BLaER1 (cell line): ENCODE measurements around the gene OR4C45.
"Not testable (repeated sequence)": the region's sequence is repeated elsewhere in the genome, so short reads cannot be mapped to it uniquely, and the experiment has no call there.

Experiments used
- H3K27ac ChIP-seq: shearing (Covaris generic); formaldehyde crosslinking; 2 replicates; pipeline ENCODE4 v1.8.1; 2022
- H3K27me3 ChIP-seq: shearing (Covaris generic); formaldehyde crosslinking; 2 replicates; pipeline ENCODE4 v1.8.1; 2022
- H3K36me3 ChIP-seq: shearing (Covaris generic); formaldehyde crosslinking; 2 replicates; pipeline ENCODE4 v1.8.1; 2022
- H3K4me1 ChIP-seq: shearing (Covaris generic); formaldehyde crosslinking; 2 replicates; pipeline ENCODE4 v1.8.1; 2022
- H3K4me2 ChIP-seq: shearing (Covaris generic); formaldehyde crosslinking; 2 replicates; pipeline ENCODE4 v1.8.1; 2022
- H3K4me3 ChIP-seq: shearing (Covaris generic); formaldehyde crosslinking; 2 replicates; pipeline ENCODE4 v1.8.1; 2022
- H3K9ac ChIP-seq: shearing (Covaris generic); formaldehyde crosslinking; 2 replicates; pipeline ENCODE4 v1.8.1; 2022
- H3K9me3 ChIP-seq: shearing (Covaris generic); formaldehyde crosslinking; 2 replicates; pipeline ENCODE4 v1.8.1; 2022
- H4K20me1 ChIP-seq: shearing (Covaris generic); formaldehyde crosslinking; 2 replicates; pipeline ENCODE4 v1.8.1; 2022
- Cebpa-rat ChIP-seq: shearing (Covaris generic); IDR thresholded peaks from 2 replicates; pipeline ENCODE4 v1.8.1; 2022

OR4C45 gene

DNA sequence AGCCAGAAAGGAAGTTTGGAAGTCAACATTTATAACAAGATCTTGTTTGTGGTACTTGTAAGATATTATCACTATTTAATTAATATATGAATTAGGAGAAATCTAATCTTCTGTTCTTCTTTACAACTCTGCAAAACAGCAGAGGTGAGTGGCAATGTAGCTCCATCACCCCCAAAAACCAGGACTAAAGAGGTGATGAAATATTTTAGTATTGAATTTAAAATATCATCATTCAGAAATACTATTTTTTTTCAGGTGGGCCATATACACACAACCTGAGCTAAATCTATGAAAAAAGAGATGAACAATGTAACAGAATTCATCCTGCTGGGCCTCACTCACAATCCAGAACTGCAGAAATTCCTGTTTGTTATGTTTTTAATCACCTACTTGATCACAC lies at the start of gene OR4C45:
OR4C45 (plus strand) TSS at position 301 of the 400 bp plus-strand sequence.
- Histone ChIP-seq H3K4me3 (no peak within 1 kb of the TSS), H3K36me3 (no peaks in the 10 kb centered on the region), H3K27me3 (no peaks in the 10 kb centered on the region), H3K9ac (no peak within 1 kb of the TSS), H3K27ac (no peak within 1 kb of the TSS), H3K4me2 (no peak within 1 kb of the TSS), H3K9me3 (peaks cover 5% of the 10 kb centered on the region; the same call in 1 of the 2 replicates), H4K20me1 (no peaks in the 10 kb centered on the region), H3K4me1 (no peaks in the 10 kb centered on the region)
- TF ChIP-seq Cebpa-rat = no peak

DNA sequence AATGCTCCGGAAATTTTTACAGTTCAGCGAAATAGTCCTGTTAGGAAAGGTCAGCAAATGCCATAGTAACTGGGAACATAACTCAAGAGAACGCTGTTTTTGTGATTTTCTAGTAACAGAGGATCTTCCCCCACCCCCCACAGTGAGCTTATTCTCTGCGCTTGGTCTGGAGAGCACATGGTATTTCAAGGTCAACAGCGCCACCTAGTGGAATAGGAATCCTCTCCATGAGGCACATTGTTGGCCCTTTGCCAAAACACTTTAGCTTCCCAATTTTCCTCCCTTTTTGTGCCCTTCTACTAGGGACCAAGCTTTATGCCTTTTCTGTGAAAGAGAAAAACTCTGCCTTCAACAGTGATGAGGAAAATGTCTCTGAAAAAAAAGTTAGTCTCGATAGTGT lies 37.1 kb upstream of the OR4C45 start:
- Histone ChIP-seq H3K4me2 (no peak overlapping the region), H3K27me3 (no peaks in the 10 kb centered on the region), H3K4me1 (peaks cover 7% of the 10 kb centered on the region; the same call in 1 of the 2 replicates), H3K27ac (no peak overlapping the region), H3K9me3 (peaks cover 14% of the 10 kb centered on the region), H4K20me1 (no peaks in the 10 kb centered on the region), H3K4me3 (no peak overlapping the region), H3K9ac (no peak overlapping the region), H3K36me3 (no peaks in the 10 kb centered on the region)
- no peak for TF ChIP-seq Cebpa-rat

DNA sequence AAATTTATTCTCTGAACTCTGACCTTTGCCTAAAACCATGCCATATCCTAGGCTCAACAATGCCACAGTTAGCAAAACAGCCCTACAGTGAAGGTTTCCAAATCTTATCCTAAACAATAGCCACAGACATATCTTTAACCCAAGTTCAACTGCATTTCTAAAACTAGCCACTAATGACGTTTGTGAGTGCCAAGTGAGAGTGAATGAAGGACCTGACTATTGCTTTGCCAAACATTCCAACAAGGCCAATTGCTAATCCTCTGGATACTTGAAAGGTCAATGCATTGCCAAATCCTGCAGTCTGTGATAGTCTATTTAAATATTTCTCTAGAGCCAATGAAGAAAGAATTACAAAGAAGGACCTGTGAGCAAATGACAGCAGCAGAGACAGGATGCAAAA lies 2.5 kb upstream of the OR4C45 start:
- Histone ChIP-seq H4K20me1 (no peaks in the 10 kb centered on the region), H3K9ac (no peak overlapping the region), H3K9me3 (peaks cover 5% of the 10 kb centered on the region; the same call in 1 of the 2 replicates), H3K4me3 (no peak overlapping the region), H3K4me1 (no peaks in the 10 kb centered on the region), H3K36me3 (no peaks in the 10 kb centered on the region), H3K27ac (no peak overlapping the region), H3K4me2 (no peak overlapping the region), H3K27me3 (no peaks in the 10 kb centered on the region)
- no peak for TF ChIP-seq Cebpa-rat

DNA sequence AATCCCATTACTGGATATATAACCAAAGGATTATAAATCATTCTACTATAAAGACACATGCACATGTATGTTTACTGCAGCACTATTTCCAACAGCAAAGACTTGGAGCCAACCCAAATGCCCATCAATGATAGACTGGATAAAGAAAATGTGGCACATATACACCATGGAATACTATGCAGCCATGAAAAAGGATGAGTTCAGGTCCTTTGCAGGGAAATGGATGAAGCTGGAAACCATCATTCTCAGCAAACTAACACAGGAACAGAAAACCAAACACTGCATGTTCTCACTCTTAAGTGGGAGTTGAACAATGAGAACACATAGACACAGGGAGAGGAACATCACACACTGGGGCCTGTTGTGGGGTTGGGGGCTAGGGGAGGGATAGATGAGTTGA lies 3.6 kb downstream of the OR4C45 start:
- not testable (repeated sequence) for H3K4me1 ChIP-seq, H4K20me1 ChIP-seq, H3K9ac ChIP-seq, H3K4me2 ChIP-seq, H3K36me3 ChIP-seq, H3K27ac ChIP-seq, H3K27me3 ChIP-seq, H3K9me3 ChIP-seq, H3K4me3 ChIP-seq

DNA sequence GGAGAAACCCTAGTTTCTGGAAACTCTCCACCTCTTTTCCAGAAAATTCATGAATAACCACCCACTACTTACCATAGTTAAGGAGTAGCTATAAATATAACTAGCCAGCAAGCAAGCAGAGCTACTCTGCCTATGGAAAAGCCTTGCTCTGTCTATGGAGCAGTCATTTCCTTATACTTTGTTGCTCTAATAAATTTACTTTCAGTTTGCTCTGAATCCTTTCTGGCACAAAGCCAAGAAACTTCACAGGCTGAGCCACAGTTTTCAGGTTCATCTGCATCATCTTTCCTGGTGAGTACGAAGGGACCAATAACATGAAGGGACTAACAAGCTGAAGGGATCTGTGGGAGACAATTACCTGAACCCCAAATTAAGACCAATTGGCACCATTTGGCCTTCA lies 4.6 kb downstream of the OR4C45 start:
- Histone ChIP-seq H3K9ac (no peak overlapping the region), H3K4me1 (no peaks in the 10 kb centered on the region), H3K4me2 (no peak overlapping the region), H3K4me3 (no peak overlapping the region), H3K36me3 (no peaks in the 10 kb centered on the region), H3K9me3 (no peaks in the 10 kb centered on the region), H3K27me3 (no peaks in the 10 kb centered on the region), H4K20me1 (no peaks in the 10 kb centered on the region), H3K27ac (no peak overlapping the region)
- TF ChIP-seq Cebpa-rat = no peak

DNA sequence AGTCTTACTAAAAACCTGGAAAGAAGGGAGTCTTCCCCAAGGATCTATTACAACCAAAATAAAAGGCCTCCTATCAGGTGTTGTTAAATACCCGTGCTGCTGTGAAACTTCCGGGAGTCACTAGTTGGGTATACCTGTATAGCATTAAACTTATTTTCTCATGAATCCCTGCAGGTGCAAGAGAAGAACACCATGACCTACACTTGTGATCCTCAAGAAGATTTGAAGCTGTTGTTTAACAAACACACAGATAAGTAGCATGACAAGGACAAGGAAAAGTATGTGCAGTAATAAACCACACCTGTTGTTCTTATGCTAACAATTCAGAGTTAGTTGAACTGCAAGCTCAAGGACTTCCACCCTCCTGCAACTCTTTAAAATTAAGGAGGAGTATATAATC lies 12.0 kb downstream of the OR4C45 start:
- Histone ChIP-seq H3K4me1 (no peaks in the 10 kb centered on the region), H4K20me1 (no peaks in the 10 kb centered on the region), H3K4me3 (no peak overlapping the region), H3K9me3 (no peaks in the 10 kb centered on the region), H3K27ac (no peak overlapping the region), H3K9ac (no peak overlapping the region), H3K4me2 (no peak overlapping the region), H3K27me3 (no peaks in the 10 kb centered on the region), H3K36me3 (no peaks in the 10 kb centered on the region)
- TF ChIP-seq Cebpa-rat = no peak

DNA sequence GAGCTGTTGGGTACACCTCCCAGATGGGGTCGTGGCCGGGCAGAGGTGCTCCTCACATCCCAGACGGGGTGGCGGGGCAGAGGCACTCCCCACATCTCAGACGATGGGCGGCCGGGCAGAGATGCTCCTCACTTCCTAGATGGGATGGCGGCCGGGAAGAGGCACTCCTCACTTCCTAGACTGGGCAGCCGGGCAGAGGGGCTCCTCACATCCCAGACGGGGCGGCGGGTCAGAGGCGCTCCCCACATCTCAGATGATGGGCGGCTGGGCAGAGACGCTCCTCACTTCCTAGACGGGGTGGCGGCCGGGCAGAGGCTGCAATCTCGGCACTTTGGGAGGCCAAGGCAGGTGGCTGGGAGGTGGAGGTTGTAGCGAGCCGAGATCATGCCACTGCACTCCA lies 30.4 kb downstream of the OR4C45 start:
- H3K9me3 ChIP-seq, H3K4me1 ChIP-seq: not testable (repeated sequence)

DNA sequence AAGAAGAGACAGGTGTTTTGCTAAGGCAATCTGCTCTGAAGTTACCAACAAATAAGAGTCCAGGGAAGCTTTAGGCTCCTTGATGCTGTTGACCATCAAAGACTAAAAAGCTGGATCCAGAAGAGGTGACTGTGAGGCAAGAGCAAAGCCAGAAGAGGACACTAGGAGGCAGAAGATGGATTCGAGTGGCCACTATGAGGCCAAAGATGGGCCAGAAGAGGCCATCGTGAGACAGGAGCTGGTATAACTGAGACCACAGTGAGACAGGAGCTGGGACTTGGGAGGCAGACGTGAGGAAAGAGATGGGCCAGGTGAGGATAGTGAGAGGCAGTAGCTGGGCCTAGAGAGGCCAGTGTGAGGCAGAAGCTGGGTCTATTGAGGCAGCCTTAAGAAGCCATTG lies 37.7 kb downstream of the OR4C45 start:
- H3K4me3 ChIP-seq = no peak overlapping the region
- H3K36me3 ChIP-seq = no peaks in the 10 kb centered on the region
- TF ChIP-seq Cebpa-rat = no peak
- no peaks in the 10 kb centered on the region for H3K27me3 ChIP-seq
- H3K4me1 ChIP-seq = no peaks in the 10 kb centered on the region
- H3K27ac ChIP-seq = no peak overlapping the region
- no peak overlapping the region for H3K9ac ChIP-seq
- 0 out of 2 replicates have a peak, but pooled peaks cover 4% of the 10 kb centered on the region for H3K9me3 ChIP-seq
- H4K20me1 ChIP-seq = no peaks in the 10 kb centered on the region
- no peak overlapping the region for H3K4me2 ChIP-seq

More for the DNA sequence above, 30.4 kb downstream of the OR4C45 start:
- H3K36me3 ChIP-seq, H3K9ac ChIP-seq, H3K4me3 ChIP-seq, H4K20me1 ChIP-seq, H3K27me3 ChIP-seq, H3K27ac ChIP-seq, H3K4me2 ChIP-seq: not testable (repeated sequence)

DNA sequence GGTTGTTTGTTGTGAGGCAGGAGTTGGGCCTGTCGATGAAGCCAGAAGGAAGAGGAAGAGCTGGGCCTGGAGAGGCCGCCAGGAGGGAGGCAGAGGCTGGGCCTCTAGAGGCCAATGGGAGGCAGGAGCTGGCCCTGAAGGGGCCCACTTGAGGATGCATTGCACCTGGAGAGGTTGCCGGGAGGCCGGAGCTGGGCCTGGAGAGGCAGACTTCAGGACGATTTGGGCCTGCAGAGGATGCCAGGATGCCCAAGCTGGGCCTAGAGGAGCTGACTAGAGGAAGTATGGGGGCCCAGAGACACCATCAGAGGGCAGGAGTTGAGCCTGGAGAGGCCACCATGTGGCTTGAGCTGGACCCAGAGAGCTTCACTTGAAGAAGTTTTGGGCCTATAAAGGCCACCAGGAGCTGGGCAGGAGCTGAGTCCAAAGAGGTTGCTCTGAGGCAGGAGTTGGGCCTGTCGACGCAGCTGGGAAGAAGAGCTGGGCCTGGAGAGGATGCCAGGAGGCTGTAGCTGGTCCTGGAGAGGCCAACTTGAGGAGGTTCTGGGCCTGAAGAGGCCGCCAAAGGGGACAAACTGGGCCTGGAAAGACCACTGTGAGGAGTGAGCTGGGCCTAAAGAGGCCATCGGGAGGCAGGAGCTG lies 39.0 kb downstream of the OR4C45 start:
- Histone ChIP-seq H3K36me3 (no peaks in the 10 kb centered on the region), H3K4me1 (no peaks in the 10 kb centered on the region), H3K27ac (no peak overlapping the region), H3K27me3 (no peaks in the 10 kb centered on the region), H3K9ac (no peak overlapping the region), H3K9me3 (0 out of 2 replicates have a peak, but pooled peaks cover 4% of the 10 kb centered on the region), H3K4me2 (no peak overlapping the region), H3K4me3 (no peak overlapping the region), H4K20me1 (no peaks in the 10 kb centered on the region)
- TF ChIP-seq Cebpa-rat = no peak

DNA sequence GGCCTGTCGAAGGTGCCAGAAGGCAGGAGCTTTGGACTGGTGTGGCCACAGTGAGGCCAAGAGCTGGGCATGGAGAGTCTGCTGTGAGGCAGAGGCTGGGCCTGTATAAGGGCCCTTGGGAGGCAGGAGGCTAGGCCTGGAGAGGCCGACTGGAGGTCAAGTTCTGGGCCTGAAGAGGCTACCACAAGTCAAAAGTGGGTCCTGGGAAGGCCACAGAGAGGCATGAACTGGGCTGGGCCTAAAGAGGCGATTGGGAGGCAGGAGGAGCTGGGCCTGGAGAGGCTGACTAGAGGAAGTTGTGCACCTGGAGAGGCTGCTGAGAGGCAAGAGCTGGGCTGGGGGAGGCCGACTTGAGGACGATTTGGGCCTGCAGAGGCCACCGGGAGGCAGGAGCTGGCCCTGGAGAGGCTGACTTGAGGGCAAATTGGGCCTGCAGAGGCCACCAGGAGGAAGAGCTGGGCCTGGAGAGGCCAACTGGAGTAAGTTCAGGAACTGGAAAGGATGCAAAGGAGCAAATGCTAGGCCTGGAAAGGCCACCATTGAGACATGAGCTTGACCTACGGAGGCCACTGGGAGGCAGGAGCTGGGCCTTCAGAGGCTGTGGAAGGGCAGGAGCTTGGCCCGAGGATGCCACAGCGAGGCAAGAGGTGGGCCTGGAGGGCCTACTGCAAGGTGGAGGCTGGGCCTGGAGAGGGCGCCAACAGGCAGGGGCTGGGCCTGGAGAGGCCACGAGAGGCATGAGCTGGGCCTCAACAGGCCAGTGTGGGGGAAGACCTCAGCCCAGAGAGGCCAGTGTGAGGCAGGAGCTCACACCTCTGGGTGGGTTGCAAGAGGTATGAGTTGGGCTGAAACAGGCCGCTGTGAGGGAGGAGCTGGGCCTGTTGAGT lies 39.8 kb downstream of the OR4C45 start:
- Histone ChIP-seq H3K9me3 (0 out of 2 replicates have a peak, but pooled peaks cover 4% of the 10 kb centered on the region), H3K27me3 (no peaks in the 10 kb centered on the region), H3K36me3 (no peaks in the 10 kb centered on the region), H3K4me1 (no peaks in the 10 kb centered on the region), H3K4me3 (no peak overlapping the region), H3K4me2 (no peak overlapping the region), H3K27ac (no peak overlapping the region), H4K20me1 (no peaks in the 10 kb centered on the region), H3K9ac (no peak overlapping the region)
- no peak for TF ChIP-seq Cebpa-rat
